NCI-H2029 treated with DMSO at 0.1 percent for 48 hours (cell line): ENCODE measurements around the gene RGMA.

Experiments used
- DNase-seq: peaks from one replicate; lab custom pipeline; 2025; lab: John Stamatoyannopoulos, UW

RGMA gene

DNA sequence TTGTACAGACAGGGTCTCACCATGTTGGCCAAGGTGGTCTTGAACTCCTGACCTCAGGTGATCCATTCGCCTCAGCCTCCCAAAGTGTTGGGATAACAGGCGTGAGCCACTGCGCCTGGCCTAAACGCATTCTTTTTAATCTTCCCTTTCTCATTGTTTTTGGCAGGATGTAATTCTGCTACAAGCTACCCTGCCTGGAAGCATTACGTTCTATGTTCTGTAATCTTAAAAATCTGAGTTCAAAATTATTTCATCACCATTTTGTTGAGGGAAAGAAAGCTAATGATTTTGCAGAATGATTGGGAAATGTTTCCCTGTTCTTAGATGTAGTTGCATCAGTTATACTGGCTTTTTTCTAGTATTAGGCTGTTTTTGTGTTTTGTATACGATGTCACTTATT lies 71.5 kb downstream of the RGMA start:
- DNase-seq: no peak

DNA sequence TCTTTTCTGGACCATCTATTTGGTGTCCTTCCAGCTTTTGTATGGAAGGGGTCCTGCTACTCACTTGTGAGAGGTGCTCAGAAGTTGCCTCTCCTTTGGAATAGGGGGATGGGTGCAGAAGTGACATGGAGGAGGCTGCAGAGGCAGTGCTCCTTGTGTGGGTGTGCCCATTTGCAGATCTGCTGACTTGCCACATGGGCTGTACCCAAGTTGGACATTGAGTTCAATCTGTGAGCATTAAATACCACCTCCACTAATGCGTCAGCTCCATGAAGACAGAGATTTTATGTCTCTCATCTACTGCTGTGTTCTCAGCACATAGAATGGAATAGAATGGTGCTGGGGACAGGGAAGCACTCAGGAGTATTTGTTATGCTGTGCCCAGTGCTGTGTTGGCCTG lies 76.2 kb downstream of the RGMA start:
- no peak for DNase-seq

DNA sequence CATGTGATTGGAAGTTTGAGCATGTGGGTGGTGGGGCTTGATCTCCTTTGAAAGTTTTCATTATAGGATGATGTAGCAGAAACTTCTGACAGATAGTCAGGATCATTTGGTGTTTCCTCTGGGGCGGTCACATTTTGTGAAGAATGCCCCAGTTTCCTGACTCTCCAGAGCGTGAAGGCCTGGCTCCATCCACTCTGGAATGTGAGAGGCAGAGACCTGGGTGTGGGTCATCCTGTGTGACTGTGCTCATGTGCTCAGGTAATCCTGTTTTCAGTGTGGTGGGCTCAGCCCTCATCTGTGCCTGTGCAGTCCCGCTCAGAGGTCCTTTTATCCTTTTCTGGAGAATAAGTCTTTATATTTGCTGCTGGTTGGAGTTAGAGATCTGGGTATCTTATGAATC lies 81.0 kb downstream of the RGMA start:
- DNase-seq: no peak

DNA sequence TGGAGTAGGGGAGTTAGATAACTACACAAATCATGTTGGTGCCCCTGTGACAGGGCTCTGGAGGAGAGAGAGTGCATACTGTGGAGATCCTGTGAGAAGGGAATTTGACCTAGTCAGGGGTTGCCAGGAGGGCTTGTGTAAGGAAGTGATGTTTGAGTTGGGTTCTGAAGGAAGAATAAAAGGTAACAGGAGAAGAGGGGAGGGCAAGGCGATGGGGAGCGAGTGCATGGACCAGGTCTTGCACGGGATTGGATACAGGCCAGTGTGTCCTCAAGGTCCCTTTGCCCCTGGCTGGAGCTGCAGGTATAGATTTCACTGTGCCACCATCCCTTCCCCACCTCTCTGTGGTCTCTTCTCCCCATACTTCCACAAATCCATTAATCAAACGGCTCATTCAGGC lies 83.9 kb downstream of the RGMA start:
- DNase-seq: no peak

- no peak for DNase-seq
Observed at GRCh38 chr15:93001881-93002280, 87.1 kb downstream of the RGMA start.

DNA sequence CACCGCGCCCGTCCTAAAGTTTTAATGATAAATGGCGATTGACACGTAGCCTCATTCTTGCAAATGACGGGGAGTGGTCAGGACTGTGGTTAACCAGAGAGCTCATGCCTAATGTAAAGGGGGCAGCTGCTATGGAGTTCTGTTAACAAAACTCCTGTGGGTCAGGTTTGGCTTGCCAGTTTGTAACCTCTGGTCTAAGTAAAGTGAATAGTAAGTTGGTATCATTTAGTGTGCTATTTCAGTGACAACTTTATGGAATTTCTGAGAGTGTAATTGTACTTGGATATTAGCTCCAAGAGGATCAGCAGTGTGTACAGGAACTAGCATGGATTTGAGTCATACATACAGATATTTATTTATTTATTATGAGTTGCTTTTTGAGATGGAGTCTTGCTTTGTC lies 87.9 kb downstream of the RGMA start:
- DNase-seq: no peak

DNA sequence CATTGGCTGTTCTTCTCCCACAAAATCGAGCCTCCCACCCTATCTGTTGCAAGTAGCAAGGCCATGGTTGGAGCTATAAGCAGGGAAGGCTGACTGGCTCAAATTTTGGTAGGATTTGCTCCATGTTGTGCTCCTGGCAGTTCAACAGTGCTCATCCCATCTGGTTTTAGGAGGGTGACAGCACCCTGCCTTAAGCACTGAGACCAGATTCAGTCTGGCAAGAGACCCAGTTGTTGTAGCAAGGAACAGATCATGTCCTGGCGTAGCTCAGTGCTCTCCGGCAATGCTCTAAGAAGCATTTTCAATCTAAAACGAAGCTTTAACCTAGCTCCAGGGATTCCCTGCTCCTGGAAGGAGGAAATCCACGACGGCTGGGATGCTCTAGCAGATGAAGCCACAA lies 91.2 kb downstream of the RGMA start:
- DNase-seq: no peak

GRCh38 chr15:92992720-92993119 lies 96.3 kb downstream of the RGMA start:
- no peak for DNase-seq

GRCh38 chr15:92990031-92990430 lies 99.0 kb downstream of the RGMA start:
- DNase-seq: no peak

DNA sequence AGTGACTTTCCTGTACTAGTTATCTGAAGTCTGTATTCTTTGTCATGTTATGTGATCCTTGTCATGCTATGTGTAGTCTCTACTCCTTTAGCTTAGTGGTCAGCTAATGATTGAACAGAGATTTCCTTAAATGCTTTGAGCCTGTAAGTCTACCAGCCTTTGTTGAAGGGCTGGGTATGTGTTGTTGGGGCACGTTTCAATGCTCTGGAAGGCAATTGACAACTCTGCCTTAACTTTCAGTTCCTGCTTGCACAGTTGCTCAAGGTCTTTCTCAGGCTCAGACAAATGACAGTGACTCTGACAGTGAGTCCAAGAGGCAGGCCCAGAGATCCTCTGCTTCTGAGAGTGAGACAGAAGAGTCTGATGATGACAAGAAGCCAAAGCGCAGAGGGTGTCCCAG lies 99.5 kb downstream of the RGMA start:
- no peak for DNase-seq
